GM12801 (cell line): Measurements from ENCODE around the gene CCNL1.

Source experiments
- TF ChIP-seq, protein P1 (sequence below): IDR thresholded peaks from one replicate; pipeline ENCODE4 v1.5.1; 2011; ENCODE audit warnings: control low read depth; ENCODE audit not compliant: insufficient read length; ENCODE audit errors: extremely low read depth

CCNL1 gene

DNA sequence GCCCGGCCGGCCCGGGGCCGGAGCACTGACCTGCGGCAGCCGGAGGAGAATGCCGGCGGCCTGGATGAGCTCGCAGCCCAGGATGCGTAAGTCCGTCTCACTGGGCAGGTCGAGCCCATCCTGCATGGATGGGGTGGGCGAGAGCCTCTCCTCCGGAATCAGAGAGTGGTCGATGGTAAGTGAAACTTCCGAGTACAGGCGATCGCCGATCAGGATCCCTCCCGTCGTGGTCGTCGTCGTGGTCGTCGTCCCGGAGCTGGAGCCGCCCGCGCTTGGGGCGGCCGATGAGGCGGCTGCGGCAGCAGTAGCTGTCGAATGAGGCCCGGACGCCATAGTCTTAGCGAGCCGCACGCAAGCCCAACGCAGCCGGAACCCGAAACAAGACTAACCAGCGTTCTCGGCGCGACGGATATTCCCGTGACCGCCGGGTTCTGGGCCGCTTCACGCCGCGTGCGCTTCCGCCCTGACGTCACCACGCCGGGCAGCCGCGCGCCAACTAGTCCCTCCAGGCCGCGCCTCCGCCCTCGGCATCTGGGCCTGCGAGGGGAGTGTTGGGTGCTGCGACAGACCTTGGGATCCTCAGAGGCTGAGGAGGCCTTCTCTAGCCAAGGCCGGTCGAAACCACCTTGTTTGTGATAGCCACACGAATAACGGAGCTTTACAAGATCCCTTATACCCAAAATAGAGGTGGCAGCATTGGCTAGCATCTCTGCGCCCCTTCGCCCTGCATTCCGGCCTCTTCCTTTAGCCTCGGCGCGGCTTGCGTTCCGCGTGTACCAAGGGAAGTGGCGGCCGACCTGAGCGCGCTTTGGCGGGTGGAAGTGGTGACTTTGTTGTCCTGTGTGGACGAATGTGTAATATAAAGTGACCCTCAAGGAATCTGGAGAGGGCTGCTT is at the start of gene CCNL1:
CCNL1 (minus strand) TSS at position 386 of the 896 bp plus-strand sequence; CDS start at position 333, 53 bp downstream.
- TF ChIP-seq, protein P1, sequence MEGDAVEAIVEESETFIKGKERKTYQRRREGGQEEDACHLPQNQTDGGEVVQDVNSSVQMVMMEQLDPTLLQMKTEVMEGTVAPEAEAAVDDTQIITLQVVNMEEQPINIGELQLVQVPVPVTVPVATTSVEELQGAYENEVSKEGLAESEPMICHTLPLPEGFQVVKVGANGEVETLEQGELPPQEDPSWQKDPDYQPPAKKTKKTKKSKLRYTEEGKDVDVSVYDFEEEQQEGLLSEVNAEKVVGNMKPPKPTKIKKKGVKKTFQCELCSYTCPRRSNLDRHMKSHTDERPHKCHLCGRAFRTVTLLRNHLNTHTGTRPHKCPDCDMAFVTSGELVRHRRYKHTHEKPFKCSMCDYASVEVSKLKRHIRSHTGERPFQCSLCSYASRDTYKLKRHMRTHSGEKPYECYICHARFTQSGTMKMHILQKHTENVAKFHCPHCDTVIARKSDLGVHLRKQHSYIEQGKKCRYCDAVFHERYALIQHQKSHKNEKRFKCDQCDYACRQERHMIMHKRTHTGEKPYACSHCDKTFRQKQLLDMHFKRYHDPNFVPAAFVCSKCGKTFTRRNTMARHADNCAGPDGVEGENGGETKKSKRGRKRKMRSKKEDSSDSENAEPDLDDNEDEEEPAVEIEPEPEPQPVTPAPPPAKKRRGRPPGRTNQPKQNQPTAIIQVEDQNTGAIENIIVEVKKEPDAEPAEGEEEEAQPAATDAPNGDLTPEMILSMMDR, result no peak

DNA sequence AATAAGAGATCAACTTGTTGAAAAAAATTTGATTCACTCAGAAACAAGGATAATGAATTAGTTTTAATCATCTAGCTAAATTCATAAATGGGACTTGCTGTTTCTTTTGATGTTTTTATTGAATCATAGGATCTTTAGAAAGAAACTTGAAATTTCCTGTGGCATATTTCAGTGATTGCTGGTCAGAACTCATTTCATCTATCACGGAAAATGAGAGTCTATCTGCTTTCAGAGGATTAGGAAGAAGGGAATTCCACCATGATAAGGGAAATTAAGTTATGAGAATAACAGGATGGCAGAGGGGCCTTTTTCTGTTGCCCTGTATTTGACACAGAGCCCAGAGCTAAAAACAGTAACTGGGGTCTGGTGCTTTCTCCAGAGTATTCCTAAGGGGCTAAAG is 44.9 kb upstream of the CCNL1 start:
- TF ChIP-seq, protein P1, result no peak

DNA sequence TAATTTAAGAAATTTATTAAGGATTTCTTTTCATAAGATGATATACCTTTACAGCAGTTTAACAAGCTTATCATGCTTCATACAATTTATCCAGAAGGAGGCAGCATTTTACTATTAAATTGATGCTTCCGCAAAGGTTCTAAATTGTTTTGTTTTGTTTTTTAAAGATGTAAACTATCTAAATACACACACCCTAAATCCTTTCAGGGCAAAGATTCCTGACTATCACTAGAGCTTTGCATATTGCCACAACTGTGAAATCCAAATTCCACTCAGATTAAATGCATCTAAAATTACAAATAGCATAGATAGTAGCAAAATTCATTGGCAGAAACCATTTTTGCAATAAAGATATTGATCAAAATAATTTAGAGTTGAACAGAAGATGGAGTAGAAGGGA is 44.5 kb upstream of the CCNL1 start:
- TF ChIP-seq, protein P1, result no peak

DNA sequence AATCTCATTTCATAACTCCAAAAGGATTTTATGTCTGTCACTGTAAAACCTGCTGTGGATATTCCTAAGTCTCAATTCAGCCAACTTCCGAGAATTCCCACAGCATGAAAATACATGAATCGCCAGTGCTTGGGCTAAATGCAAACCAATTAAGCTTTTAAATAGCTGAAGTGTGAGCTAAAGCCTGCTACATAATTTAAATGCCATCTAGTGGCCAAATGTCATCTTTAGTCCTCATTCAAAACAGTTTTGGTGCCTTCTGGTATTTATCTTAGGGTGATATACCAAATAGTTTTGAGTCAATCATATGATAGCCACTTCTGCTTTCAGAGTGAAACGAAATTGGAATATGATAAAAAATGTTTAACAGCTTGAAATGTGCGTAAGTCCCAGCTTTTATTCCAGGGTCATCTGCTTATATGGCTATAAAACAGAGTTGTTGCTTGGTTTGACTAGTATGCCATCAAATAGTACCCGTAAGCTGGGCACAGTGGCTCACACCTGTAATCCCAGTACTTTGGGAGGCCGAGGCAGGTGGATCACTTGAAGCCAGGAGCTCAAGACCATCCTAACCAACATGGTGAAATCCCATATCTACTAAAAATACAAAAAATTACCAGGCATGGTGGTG is 41.8 kb upstream of the CCNL1 start:
- TF ChIP-seq, protein P1, result no peak

- TF ChIP-seq, protein P1, result no peak
Measured at GRCh38 chr3:157199841-157200240, 39.9 kb upstream of the CCNL1 start.

- TF ChIP-seq, protein P1, result no peak
Measured at GRCh38 chr3:157195965-157196364, 36.0 kb upstream of the CCNL1 start.

DNA sequence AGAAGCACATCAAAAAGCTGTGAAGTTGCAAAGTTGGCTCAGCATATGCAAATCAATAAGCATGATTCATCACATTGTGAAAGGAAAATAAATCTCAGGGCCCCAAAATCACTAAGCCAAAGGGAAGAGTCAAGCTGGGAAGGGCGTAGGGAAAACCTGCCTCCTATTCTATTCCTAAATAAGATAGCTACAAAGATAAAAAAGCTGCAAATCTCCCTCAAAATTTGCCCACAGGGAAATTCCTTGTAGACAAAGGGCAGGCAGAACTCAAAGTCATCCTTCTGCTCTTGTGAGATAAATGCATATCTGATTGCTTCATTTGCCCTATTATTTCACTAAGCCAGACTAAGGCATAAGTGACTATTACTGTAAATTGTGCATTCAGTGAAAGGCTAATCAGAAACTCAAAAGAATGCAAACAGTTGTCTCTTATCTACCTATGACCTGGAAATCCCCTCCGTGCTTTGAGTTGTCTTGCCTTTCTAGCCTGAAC is 30.5 kb upstream of the CCNL1 start:
- TF ChIP-seq, protein P1, result no peak
